HL-60 (cell line): ENCODE data around the gene COX14.

Experiments used
- DNase-seq, 2 experiments: peaks; one replicate each; pipeline ENCODE4 v3.0.0-alpha.2; 2010 to 2020; ENCODE audit warnings: low read depth in 1 of 2, low spot score in 1 of 2
- H3K27ac ChIP-seq: fragments of 250-450 bp; sonication (Bioruptor Pico); replicated peaks from 2 replicates; pipeline ENCODE4 v1.5.1; 2020; ENCODE audit warnings: mild to moderate bottlenecking, moderate library complexity
- H3K27me3 ChIP-seq: fragments of 250-450 bp; sonication (Bioruptor Pico); 2 replicates; pipeline ENCODE4 v1.5.1; 2021; ENCODE audit warnings: mild to moderate bottlenecking, moderate library complexity; ENCODE audit not compliant: insufficient read depth, poor library complexity, severe bottlenecking
- H3K4me3 ChIP-seq: replicated peaks from 2 replicates; pipeline ENCODE4 v1.5.1; 2011; ENCODE audit warnings: mild to moderate bottlenecking, control low read depth, low read length; ENCODE audit not compliant: insufficient read depth
- GABPA ChIP-seq: IDR thresholded peaks from 2 replicates; pipeline ENCODE4 v1.6.1; 2012; ENCODE audit warnings: low read depth
- POLR2AphosphoS5 ChIP-seq: IDR thresholded peaks from 2 replicates; pipeline ENCODE4 v1.6.1; 2012; ENCODE audit warnings: low read depth
- SPI1 ChIP-seq: IDR thresholded peaks from 2 replicates; pipeline ENCODE4 v1.6.1; 2012; ENCODE audit warnings: low read depth, mild to moderate bottlenecking, borderline replicate concordance
- TF ChIP-seq, protein P1 (sequence below): IDR thresholded peaks from one replicate; pipeline ENCODE4 v1.5.1; 2011; ENCODE audit warnings: low read length, control low read depth, inconsistent platforms; ENCODE audit not compliant: insufficient read depth
- TF ChIP-seq, protein P2 (sequence below): IDR thresholded peaks from 2 replicates; pipeline ENCODE4 v1.6.1; 2012; ENCODE audit warnings: low read depth; ENCODE audit not compliant: insufficient replicate concordance

Gene COX14

DNA sequence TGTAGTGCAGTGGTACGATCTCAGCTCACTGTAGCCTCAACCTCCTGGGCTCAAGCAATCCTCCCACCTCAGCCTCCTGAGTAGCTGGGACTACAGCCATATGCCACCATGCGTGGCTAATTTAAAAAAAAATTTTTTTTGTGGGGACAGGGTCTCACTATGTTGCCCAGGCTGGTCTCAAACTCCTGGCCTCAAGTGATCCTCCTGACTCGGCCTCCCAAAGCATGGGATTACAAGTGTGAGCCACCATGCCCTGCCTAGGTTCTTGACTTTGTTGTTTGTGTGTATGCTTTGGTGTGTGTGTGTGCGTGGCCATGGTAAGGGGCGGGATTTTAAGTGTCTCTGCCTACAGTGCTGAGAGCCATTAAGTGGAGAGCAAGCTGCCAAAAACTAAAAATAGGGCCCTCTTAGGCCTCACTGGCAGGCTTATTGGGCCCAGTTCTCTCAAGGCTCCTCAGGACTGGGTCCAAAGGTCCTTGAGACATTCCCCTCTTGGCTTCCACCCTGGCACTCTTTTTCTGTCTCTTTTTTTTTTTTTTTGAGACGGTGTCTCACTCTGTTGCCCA, 5.1 kb downstream of the COX14 start:
- TF ChIP-seq, protein P1, sequence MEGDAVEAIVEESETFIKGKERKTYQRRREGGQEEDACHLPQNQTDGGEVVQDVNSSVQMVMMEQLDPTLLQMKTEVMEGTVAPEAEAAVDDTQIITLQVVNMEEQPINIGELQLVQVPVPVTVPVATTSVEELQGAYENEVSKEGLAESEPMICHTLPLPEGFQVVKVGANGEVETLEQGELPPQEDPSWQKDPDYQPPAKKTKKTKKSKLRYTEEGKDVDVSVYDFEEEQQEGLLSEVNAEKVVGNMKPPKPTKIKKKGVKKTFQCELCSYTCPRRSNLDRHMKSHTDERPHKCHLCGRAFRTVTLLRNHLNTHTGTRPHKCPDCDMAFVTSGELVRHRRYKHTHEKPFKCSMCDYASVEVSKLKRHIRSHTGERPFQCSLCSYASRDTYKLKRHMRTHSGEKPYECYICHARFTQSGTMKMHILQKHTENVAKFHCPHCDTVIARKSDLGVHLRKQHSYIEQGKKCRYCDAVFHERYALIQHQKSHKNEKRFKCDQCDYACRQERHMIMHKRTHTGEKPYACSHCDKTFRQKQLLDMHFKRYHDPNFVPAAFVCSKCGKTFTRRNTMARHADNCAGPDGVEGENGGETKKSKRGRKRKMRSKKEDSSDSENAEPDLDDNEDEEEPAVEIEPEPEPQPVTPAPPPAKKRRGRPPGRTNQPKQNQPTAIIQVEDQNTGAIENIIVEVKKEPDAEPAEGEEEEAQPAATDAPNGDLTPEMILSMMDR = no peak
- TF ChIP-seq POLR2AphosphoS5 (no peak), SPI1 (no peak), GABPA (no peak)
- TF ChIP-seq, protein P2, sequence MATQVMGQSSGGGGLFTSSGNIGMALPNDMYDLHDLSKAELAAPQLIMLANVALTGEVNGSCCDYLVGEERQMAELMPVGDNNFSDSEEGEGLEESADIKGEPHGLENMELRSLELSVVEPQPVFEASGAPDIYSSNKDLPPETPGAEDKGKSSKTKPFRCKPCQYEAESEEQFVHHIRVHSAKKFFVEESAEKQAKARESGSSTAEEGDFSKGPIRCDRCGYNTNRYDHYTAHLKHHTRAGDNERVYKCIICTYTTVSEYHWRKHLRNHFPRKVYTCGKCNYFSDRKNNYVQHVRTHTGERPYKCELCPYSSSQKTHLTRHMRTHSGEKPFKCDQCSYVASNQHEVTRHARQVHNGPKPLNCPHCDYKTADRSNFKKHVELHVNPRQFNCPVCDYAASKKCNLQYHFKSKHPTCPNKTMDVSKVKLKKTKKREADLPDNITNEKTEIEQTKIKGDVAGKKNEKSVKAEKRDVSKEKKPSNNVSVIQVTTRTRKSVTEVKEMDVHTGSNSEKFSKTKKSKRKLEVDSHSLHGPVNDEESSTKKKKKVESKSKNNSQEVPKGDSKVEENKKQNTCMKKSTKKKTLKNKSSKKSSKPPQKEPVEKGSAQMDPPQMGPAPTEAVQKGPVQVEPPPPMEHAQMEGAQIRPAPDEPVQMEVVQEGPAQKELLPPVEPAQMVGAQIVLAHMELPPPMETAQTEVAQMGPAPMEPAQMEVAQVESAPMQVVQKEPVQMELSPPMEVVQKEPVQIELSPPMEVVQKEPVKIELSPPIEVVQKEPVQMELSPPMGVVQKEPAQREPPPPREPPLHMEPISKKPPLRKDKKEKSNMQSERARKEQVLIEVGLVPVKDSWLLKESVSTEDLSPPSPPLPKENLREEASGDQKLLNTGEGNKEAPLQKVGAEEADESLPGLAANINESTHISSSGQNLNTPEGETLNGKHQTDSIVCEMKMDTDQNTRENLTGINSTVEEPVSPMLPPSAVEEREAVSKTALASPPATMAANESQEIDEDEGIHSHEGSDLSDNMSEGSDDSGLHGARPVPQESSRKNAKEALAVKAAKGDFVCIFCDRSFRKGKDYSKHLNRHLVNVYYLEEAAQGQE = no peak
- no peak for DNase-seq
- no peak overlapping the region for H3K27ac ChIP-seq
- no peaks in the 10 kb centered on the region for H3K27me3 ChIP-seq
- H3K4me3 ChIP-seq = no peak overlapping the region

DNA sequence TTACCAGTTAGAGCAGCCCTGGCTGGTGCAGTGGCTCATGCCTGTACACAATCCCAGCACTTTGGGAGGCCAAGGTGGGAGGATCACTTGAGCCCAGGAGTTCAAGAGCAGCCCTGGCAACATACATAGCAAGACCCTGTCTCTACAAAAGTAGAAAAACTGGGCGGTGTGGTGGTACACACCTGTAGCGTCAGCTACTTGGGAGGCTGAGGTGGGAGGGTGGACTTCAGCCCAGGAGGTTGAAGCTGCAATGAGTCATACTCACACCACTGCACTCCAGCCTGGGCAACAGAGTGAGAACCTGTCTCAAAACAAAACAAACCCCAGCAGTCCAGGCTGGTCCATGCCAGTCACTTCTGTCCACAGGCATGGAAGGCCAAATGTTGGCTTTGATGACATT, 7.4 kb downstream of the COX14 start:
- DNase-seq = no peak
- no peak overlapping the region for H3K27ac ChIP-seq
- no peaks in the 10 kb centered on the region for H3K27me3 ChIP-seq
- TF ChIP-seq POLR2AphosphoS5 (no peak), GABPA (no peak), SPI1 (no peak)
- TF ChIP-seq, protein P2 = no peak
- TF ChIP-seq, protein P1 = no peak
- no peak overlapping the region for H3K4me3 ChIP-seq

DNA sequence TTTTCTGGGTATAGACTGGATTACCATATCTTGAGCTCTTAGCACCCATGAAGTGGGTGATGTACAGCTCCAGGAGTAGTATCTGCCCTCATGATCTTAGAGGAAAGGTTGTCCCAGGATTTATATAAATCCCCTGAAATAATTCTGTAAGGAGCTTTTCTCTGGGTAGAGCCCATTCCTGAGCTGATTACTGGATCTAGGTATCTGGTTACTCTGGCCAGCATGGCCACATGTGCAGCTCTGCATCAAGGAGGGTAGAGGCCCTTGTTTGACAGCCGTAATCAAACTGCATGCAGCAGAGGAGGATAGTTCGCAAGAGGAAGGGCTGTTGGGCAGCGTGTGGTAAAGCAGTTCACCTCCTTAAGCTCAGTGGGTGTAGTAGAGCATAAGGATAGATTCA, 8.5 kb downstream of the COX14 start:
- no peak overlapping the region for H3K4me3 ChIP-seq

More for the DNA sequence above, 8.5 kb downstream of the COX14 start:
- Histone ChIP-seq H3K27me3 (no peaks in the 10 kb centered on the region), H3K27ac (no peak overlapping the region)
- no peak for TF ChIP-seq SPI1
- no peak for TF ChIP-seq POLR2AphosphoS5
- TF ChIP-seq, protein P2 = no peak
- TF ChIP-seq, protein P1 = no peak
- no peak for TF ChIP-seq GABPA
- no peak for DNase-seq
